GM12878 (cell line): ENCODE data around the gene NAA35. TPM values are rescaled to one million over a fixed set of nuclear protein-coding genes. Genes with fewer than 3 reads are reported as not detected.
"Not testable (repeated sequence)": the region's sequence is repeated elsewhere in the genome, so short reads cannot be mapped to it uniquely, and the experiment has no call there.

Experiments
- ATAC-seq: fragments of 200-7000 bp; cut with Tn5 transposase; 3 replicates; pipeline ENCODE4 v1.9.1; 2020; ENCODE audit warnings: mild to moderate bottlenecking, moderate library complexity
- BruUV-seq: library from RNA; stranded (reverse); fragments of 400-500 nt; replicated peaks from 2 replicates; lab custom pipeline; 2021; lab: Mats Ljungman, UMichigan
- CTCF ChIA-PET: fragments of 300-600 bp; sonication (Branson Sonifier 250); formaldehyde crosslinking; extraction: SDS; loops from one replicate; lab custom pipeline; 2021; ENCODE audit warnings: inconsistent platforms; lab: Yijun Ruan, JAX
- POLR2A ChIA-PET: fragments of 350-600 bp; formaldehyde crosslinking; extraction: SDS; loops from one replicate; lab custom pipeline; 2021; ENCODE audit warnings: inconsistent platforms; lab: Charles Lee
- RAD21 ChIA-PET: fragments of 300-600 bp; sonication (Branson Sonifier 250); formaldehyde crosslinking; loops from one replicate; lab custom pipeline; 2023; ENCODE audit warnings: antibody characterized with exemption; ENCODE audit not compliant: unreplicated experiment; lab: Charles Lee
- SMC1A ChIA-PET: fragments of 300-600 bp; sonication (Branson Sonifier 250); formaldehyde crosslinking; loops from one replicate; lab custom pipeline; 2023; ENCODE audit not compliant: unreplicated experiment, uncharacterized antibody; lab: Charles Lee
- DNase-seq: peaks from one replicate; pipeline ENCODE4 v3.0.0-alpha.2; 2011; ENCODE audit warnings: low read depth, low spot score
- FAIRE-seq: peaks from 3 replicates; lab custom pipeline; 2011; peaks lifted over from hg19 to GRCh38; lab: Jason Lieb, UNC
- H2AFZ ChIP-seq: 2 replicates; pipeline ENCODE4 v1.6.0; 2011; ENCODE audit warnings: low read depth, low read length, control low read depth; ENCODE audit not compliant: control insufficient read depth
- H3K27ac ChIP-seq: 2 replicates; pipeline ENCODE4 v1.5.1; 2011; ENCODE audit warnings: control low read depth; ENCODE audit not compliant: control insufficient read depth, insufficient read depth
- H3K27me3 ChIP-seq, 2 experiments: replicated peaks in 1 of 2; 2 replicates each; pipeline versions ENCODE4 v1.6.0 to v1.6.1; 2011; ENCODE audit warnings: low read length in 1 of 2; ENCODE audit not compliant: control insufficient read depth in 2 of 2, insufficient read depth in 2 of 2
- H3K36me3 ChIP-seq, 2 experiments: 2 replicates each; pipeline ENCODE4 v1.5.1; 2011; ENCODE audit warnings: low read length in 1 of 2; ENCODE audit not compliant: control insufficient read depth in 2 of 2, insufficient read depth in 2 of 2
- H3K4me1 ChIP-seq: 2 replicates; pipeline ENCODE4 v1.6.1; 2011; ENCODE audit warnings: mild to moderate bottlenecking, low read length, moderate library complexity, mixed read lengths; ENCODE audit not compliant: control insufficient read depth, insufficient read depth
- H3K4me2 ChIP-seq: 2 replicates; pipeline ENCODE4 v1.6.0; 2011; ENCODE audit warnings: control low read depth; ENCODE audit not compliant: control insufficient read depth, insufficient read depth
- H3K4me3 ChIP-seq: fragments of 200-600 bp; sonication (generic); 2 replicates; pipeline ENCODE4 v1.5.1; 2016
- H3K79me2 ChIP-seq: 2 replicates; pipeline ENCODE4 v1.6.0; 2011; ENCODE audit warnings: low read length; ENCODE audit not compliant: control insufficient read depth, insufficient read depth
- H3K9ac ChIP-seq: 2 replicates; pipeline ENCODE4 v1.8.0; 2011; ENCODE audit warnings: low read length, control low read depth, mixed read lengths; ENCODE audit not compliant: control insufficient read depth, insufficient read depth
- H3K9me3 ChIP-seq: replicated peaks from 3 replicates; pipeline ENCODE4 v1.5.1; 2011; ENCODE audit warnings: mild to moderate bottlenecking, low read length; ENCODE audit not compliant: control insufficient read depth, insufficient read depth
- H4K20me1 ChIP-seq: 2 replicates; pipeline ENCODE4 v1.6.0; 2011; ENCODE audit not compliant: control insufficient read depth, insufficient read depth
- BACH1 ChIP-seq: fragments of 450-650 bp; IDR thresholded peaks from 2 replicates; pipeline ENCODE4 v1.6.1; 2017; ENCODE audit warnings: mild to moderate bottlenecking, borderline replicate concordance
- CHD1 ChIP-seq: IDR thresholded peaks from 2 replicates; pipeline ENCODE4 v1.6.1; 2012; ENCODE audit warnings: low read depth, low read length, improper control_type of control experiment
- SRF ChIP-seq, 2 experiments: IDR thresholded peaks; 2 replicates each; pipeline ENCODE4 v1.6.1; 2011; ENCODE audit warnings: low read depth in 2 of 2, low read length in 2 of 2, mild to moderate bottlenecking in 1 of 2, moderate library complexity in 1 of 2
- YBX1 ChIP-seq: fragments of 450-650 bp; IDR thresholded peaks from 2 replicates; pipeline ENCODE4 v1.6.1; 2016; ENCODE audit warnings: antibody characterized with exemption
- WGBS: methylation state at CpG from one replicate; pipeline ENCODE4 v1.1.6; 2016; ENCODE audit warnings: low lambda C conversion rate; ENCODE audit not compliant: insufficient replicate concordance, insufficient coverage; ENCODE audit errors: missing lambda C conversion rate; 5-methylcytosine and 5-hydroxymethylcytosine counted together
- in situ Hi-C: fragments of 300-500 bp; cut with MboI; formaldehyde crosslinking; loops from 9 replicates; pipeline ENCODE4 v1.14.3; 2018; ENCODE audit warnings: mixed read lengths
- intact Hi-C: fragments of 100-400 bp; cut with micrococcal nuclease; formaldehyde crosslinking; loops from one replicate; pipeline ENCODE4 v1.14.2; 2022; ENCODE audit not compliant: unreplicated experiment
- polyA plus RNA-seq, 11 experiments: library from polyadenylated mRNA; depleted of rRNA in 4 of 11; unstranded in 6 of 11; stranded (reverse) in 5 of 11; fragments of >200 nt; fragmentation: Nextera tagmentation in 4 of 11; fragmentation: Illumina TruSeq in 1 of 11; extraction: Ambion mirVana in 4 of 11; extraction: Trizol in 1 of 11; gene quantifications; 1 replicate in 1 of 11; 2 replicates in 10 of 11; pipeline versions ENCODE4 v1.2.1 to v1.2.3, GENCODE V29; 2011 to 2016; ENCODE audit warnings: inconsistent platforms in 2 of 11, missing spikeins in 2 of 11, low read depth in 1 of 11
- total RNA-seq, 4 experiments: library from RNA; depleted of rRNA in 3 of 4; stranded (reverse); fragments of >200 nt in 3 of 4; fragmentation: Illumina TruSeq in 1 of 4; extraction: Trizol in 1 of 4; gene quantifications; 2 replicates each; pipeline versions ENCODE4 v1.2.1 to v1.2.3, GENCODE V29; 2013 to 2021
- TF ChIP-seq, protein P1 (sequence below): fragments of 450-650 bp; IDR thresholded peaks from 2 replicates; pipeline ENCODE4 v1.6.1; 2017; ENCODE audit warnings: mild to moderate bottlenecking, moderate library complexity
- TF ChIP-seq, protein P2 (sequence below): fragments of 450-650 bp; IDR thresholded peaks from 2 replicates; pipeline ENCODE4 v1.6.1; 2016; ENCODE audit warnings: mild to moderate bottlenecking
- TF ChIP-seq, protein P3 (sequence below): IDR thresholded peaks from 2 replicates; pipeline ENCODE4 v1.6.1; 2012; ENCODE audit warnings: low read length, inconsistent platforms

Gene NAA35
- total and polyA plus RNA-seq, 10 of the 15 experiments (the other 5 are each of a cell fraction or from before 2014, with no cell fraction given) = 15.5 to 38.0 (median 26.9) TPM

DNA sequence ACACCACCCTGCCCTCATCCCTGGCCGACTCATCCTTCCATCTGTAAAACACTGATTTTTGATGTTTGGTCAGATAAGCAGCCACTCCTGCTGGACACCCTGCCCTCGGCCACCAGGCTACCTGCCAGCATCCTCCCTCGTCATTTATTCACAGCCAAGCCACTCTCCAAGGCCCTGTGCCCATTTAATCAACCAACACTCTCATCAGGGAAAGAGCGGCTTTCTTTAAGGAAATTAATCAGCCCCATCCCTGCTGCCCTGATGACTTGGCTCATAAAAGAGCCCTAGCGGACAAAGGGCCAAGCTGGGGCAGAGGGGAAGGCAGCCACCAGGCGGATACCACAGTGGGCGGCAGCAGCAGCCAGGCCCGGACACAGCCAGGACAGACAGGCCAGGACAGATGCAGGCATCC, 106.0 kb downstream of the NAA35 start (continued):
- TF ChIP-seq, protein P1, sequence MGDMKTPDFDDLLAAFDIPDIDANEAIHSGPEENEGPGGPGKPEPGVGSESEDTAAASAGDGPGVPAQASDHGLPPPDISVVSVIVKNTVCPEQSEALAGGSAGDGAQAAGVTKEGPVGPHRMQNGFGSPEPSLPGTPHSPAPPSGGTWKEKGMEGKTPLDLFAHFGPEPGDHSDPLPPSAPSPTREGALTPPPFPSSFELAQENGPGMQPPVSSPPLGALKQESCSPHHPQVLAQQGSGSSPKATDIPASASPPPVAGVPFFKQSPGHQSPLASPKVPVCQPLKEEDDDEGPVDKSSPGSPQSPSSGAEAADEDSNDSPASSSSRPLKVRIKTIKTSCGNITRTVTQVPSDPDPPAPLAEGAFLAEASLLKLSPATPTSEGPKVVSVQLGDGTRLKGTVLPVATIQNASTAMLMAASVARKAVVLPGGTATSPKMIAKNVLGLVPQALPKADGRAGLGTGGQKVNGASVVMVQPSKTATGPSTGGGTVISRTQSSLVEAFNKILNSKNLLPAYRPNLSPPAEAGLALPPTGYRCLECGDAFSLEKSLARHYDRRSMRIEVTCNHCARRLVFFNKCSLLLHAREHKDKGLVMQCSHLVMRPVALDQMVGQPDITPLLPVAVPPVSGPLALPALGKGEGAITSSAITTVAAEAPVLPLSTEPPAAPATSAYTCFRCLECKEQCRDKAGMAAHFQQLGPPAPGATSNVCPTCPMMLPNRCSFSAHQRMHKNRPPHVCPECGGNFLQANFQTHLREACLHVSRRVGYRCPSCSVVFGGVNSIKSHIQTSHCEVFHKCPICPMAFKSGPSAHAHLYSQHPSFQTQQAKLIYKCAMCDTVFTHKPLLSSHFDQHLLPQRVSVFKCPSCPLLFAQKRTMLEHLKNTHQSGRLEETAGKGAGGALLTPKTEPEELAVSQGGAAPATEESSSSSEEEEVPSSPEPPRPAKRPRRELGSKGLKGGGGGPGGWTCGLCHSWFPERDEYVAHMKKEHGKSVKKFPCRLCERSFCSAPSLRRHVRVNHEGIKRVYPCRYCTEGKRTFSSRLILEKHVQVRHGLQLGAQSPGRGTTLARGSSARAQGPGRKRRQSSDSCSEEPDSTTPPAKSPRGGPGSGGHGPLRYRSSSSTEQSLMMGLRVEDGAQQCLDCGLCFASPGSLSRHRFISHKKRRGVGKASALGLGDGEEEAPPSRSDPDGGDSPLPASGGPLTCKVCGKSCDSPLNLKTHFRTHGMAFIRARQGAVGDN = no peak
- TF ChIP-seq, protein P2, sequence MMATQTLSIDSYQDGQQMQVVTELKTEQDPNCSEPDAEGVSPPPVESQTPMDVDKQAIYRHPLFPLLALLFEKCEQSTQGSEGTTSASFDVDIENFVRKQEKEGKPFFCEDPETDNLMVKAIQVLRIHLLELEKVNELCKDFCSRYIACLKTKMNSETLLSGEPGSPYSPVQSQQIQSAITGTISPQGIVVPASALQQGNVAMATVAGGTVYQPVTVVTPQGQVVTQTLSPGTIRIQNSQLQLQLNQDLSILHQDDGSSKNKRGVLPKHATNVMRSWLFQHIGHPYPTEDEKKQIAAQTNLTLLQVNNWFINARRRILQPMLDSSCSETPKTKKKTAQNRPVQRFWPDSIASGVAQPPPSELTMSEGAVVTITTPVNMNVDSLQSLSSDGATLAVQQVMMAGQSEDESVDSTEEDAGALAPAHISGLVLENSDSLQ = no peak

DNA sequence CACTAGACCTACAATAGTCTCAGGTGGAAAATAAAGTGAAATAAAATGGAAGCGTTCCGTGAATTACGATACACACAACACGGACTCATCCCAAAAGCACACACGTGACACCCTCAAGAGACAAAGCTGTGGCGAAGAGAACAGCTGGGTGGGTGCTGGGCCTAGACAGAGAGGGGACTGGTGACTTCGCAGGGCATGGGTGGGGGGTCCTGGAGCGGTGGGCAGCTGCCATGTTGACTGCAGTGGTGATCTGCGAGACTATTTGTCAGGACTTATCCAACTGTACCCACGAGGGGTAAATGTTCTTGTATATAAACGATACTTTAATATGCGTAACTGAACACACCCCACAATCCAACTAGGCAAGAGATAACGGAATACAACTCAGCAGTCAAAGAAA, 106.4 kb downstream of the NAA35 start:
- no TSS peak for BruUV-seq
- no peaks in the 10 kb centered on the region for H3K27me3 ChIP-seq
- POLR2A ChIA-PET = interaction anchor here (0.6 kb wide), 1 partner anchor 255 kb away, joined by 3 read pairs; no protein-coding TSS in a partner anchor
- CTCF ChIA-PET = no interaction called here
- RAD21 ChIA-PET = no interaction called here
- SMC1A ChIA-PET = no interaction called here
- 77% methylated on average over 13 of the region's 13 CpGs for WGBS
- no peak overlapping the region for H3K4me3 ChIP-seq
- ATAC-seq (no peak), FAIRE-seq (no peak), DNase-seq (no peak)
- no peak for TF ChIP-seq SRF (IDR thresholded peaks at IDR 0.05; ENCODE audit: low read depth in 2 of 2, low read length in 2 of 2)
- TF ChIP-seq BACH1 = no peak
- no peak for TF ChIP-seq YBX1
- TF ChIP-seq, protein P3, sequence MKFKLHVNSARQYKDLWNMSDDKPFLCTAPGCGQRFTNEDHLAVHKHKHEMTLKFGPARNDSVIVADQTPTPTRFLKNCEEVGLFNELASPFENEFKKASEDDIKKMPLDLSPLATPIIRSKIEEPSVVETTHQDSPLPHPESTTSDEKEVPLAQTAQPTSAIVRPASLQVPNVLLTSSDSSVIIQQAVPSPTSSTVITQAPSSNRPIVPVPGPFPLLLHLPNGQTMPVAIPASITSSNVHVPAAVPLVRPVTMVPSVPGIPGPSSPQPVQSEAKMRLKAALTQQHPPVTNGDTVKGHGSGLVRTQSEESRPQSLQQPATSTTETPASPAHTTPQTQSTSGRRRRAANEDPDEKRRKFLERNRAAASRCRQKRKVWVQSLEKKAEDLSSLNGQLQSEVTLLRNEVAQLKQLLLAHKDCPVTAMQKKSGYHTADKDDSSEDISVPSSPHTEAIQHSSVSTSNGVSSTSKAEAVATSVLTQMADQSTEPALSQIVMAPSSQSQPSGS = no peak
- TF ChIP-seq CHD1 = no peak
- intact Hi-C loops (no loop called here), in situ Hi-C loops (no loop called here)
- H3K4me2 ChIP-seq = no peak overlapping the region
- H3K9ac ChIP-seq = no peak overlapping the region
- no peaks in the 10 kb centered on the region for H3K9me3 ChIP-seq
- no peaks in the 10 kb centered on the region for H3K4me1 ChIP-seq
- H3K36me3 ChIP-seq = no peaks in the 10 kb centered on the region
- no peaks in the 10 kb centered on the region for H3K79me2 ChIP-seq
- H4K20me1 ChIP-seq = no peaks in the 10 kb centered on the region
- no peak overlapping the region for H3K27ac ChIP-seq
- no peak overlapping the region for H2AFZ ChIP-seq

DNA sequence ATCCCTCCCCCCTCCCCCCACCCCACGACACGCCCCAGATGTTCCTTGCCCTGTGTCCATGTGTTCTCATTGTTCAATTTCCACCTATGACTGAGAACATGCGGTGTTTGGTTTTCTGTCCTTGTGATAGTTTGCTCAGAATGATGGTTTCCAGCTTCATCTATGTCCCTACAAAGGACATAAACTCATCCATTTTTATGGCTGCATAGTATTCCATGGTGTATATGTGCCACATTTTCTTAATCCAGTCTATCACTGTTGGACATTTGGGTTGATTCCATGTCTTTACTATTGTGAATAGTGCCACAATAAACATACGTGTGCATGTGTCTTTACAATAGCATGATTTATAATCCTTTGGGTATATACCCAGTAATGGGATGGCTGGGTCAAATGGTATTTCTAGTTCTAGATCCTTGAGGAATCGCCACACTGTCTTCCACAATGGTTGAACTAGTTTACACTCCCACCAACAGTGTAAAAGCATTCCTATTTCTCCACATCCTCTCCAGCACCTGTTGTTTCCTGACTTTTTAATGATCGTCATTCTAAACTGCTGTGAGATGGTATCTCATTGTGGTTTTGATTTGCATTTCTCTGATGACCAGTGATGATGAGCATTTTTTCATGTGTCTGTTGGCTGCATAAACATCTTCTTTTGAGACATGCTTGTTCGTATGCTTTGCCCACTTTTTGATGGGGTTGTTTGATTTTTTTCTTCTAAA, 107.2 kb downstream of the NAA35 start:
- H3K79me2 ChIP-seq, ATAC-seq, CTCF ChIA-PET, H4K20me1 ChIP-seq, RAD21 ChIA-PET, H3K9ac ChIP-seq, H3K4me1 ChIP-seq, H3K9me3 ChIP-seq, POLR2A ChIA-PET, H3K4me3 ChIP-seq, H3K27me3 ChIP-seq, BruUV-seq, H3K36me3 ChIP-seq, H3K4me2 ChIP-seq, SMC1A ChIA-PET, in situ Hi-C loops, intact Hi-C loops, FAIRE-seq, DNase-seq, H3K27ac ChIP-seq, H2AFZ ChIP-seq: not testable (repeated sequence)
- WGBS = 43% methylated on average over 6 of the region's 7 CpGs
